Mesothelial cell of epicardium (in vitro differentiated cells): ENCODE results near the gene CRYGC. TPM values are rescaled to one million over a fixed set of nuclear protein-coding genes. Genes with fewer than 3 reads are reported as not detected.
"Not testable (repeated sequence)": the region's sequence is repeated elsewhere in the genome, so short reads cannot be mapped to it uniquely, and the experiment has no call there.

Experiments
- DNase-seq, 2 experiments: peaks; one replicate each; pipeline ENCODE4 v3.0.0; 2021; ENCODE audit warnings: low spot score in 2 of 2; ENCODE audit not compliant: unreplicated experiment in 2 of 2
- H3K27ac Mint-ChIP-seq: 2 replicates; pipeline ENCODE4 v1.8.0; 2021; ENCODE audit warnings: mixed read lengths
- H3K27me3 Mint-ChIP-seq: 2 replicates; pipeline ENCODE4 v1.8.0; 2021; ENCODE audit warnings: low read depth, mixed read lengths
- H3K36me3 Mint-ChIP-seq: 2 replicates; pipeline ENCODE4 v1.8.0; 2021; ENCODE audit warnings: mixed read lengths
- H3K4me1 Mint-ChIP-seq: 2 replicates; pipeline ENCODE4 v1.8.0; 2021; ENCODE audit warnings: mixed read lengths
- H3K4me3 Mint-ChIP-seq: 2 replicates; pipeline ENCODE4 v1.8.0; 2021; ENCODE audit warnings: mild to moderate bottlenecking, moderate library complexity, mixed read lengths
- H3K9me3 Mint-ChIP-seq: 2 replicates; pipeline ENCODE4 v1.8.0; 2021; ENCODE audit warnings: mixed read lengths
- CTCF ChIP-seq: fragments of 200-600 bp; sonication (generic); IDR thresholded peaks from one replicate; pipeline ENCODE4 v1.5.0; 2021; ENCODE audit warnings: antibody characterized with exemption; ENCODE audit not compliant: unreplicated experiment
- total RNA-seq: library from RNA; stranded (reverse); gene quantifications from 3 replicates; pipeline ENCODE4 v1.2.1, GENCODE V29; 2021

The CRYGC gene
- total RNA-seq, 1 donor from 2014 or later: not detected

- Mint-ChIP-seq H3K27ac (no peak overlapping the region), H3K27me3 (no peaks in the 10 kb centered on the region), H3K9me3 (no peaks in the 10 kb centered on the region), H3K36me3 (no peaks in the 10 kb centered on the region), H3K4me1 (peaks cover 4% of the 10 kb centered on the region), H3K4me3 (no peak overlapping the region)
- no peak for TF ChIP-seq CTCF
- no peak for DNase-seq
Measured at GRCh38 chr2:208103616-208104015, 26.0 kb downstream of the CRYGC start.

- H3K36me3 Mint-ChIP-seq: no peaks in the 10 kb centered on the region
- H3K27me3 Mint-ChIP-seq: no peaks in the 10 kb centered on the region
- TF ChIP-seq CTCF: no peak
- H3K4me1 Mint-ChIP-seq: peaks cover 4% of the 10 kb centered on the region
- DNase-seq: no peak
- H3K4me3 Mint-ChIP-seq: no peak overlapping the region
- H3K27ac Mint-ChIP-seq: no peak overlapping the region
- H3K9me3 Mint-ChIP-seq: no peaks in the 10 kb centered on the region
Measured at GRCh38 chr2:208101716-208102631, 27.7 kb downstream of the CRYGC start.

GRCh38 chr2:208099682-208100470 is 29.8 kb downstream of the CRYGC start:
- no peaks in the 10 kb centered on the region for H3K9me3 Mint-ChIP-seq
- no peak overlapping the region for H3K27ac Mint-ChIP-seq
- no peak for DNase-seq
- peaks cover 13% of the 10 kb centered on the region for H3K4me1 Mint-ChIP-seq
- H3K36me3 Mint-ChIP-seq: no peaks in the 10 kb centered on the region
- H3K27me3 Mint-ChIP-seq: no peaks in the 10 kb centered on the region
- TF ChIP-seq CTCF: no peak
- no peak overlapping the region for H3K4me3 Mint-ChIP-seq

- peaks cover 13% of the 10 kb centered on the region for H3K4me1 Mint-ChIP-seq
- H3K9me3 Mint-ChIP-seq, H3K27ac Mint-ChIP-seq, H3K4me3 Mint-ChIP-seq, DNase-seq, H3K27me3 Mint-ChIP-seq, H3K36me3 Mint-ChIP-seq: not testable (repeated sequence)
Measured at GRCh38 chr2:208098701-208099100, 30.9 kb downstream of the CRYGC start.

- Mint-ChIP-seq H3K36me3 (no peaks in the 10 kb centered on the region), H3K27ac (no peak overlapping the region), H3K27me3 (no peaks in the 10 kb centered on the region), H3K9me3 (no peaks in the 10 kb centered on the region), H3K4me1 (peaks cover 13% of the 10 kb centered on the region), H3K4me3 (no peak overlapping the region)
- no peak for TF ChIP-seq CTCF
- no peak for DNase-seq
Measured at GRCh38 chr2:208098267-208098666, 31.4 kb downstream of the CRYGC start.

GRCh38 chr2:208097801-208098200 is 31.8 kb downstream of the CRYGC start:
- Mint-ChIP-seq H3K27ac (no peak overlapping the region), H3K4me3 (no peak overlapping the region), H3K4me1 (peaks cover 17% of the 10 kb centered on the region), H3K9me3 (no peaks in the 10 kb centered on the region), H3K36me3 (no peaks in the 10 kb centered on the region), H3K27me3 (no peaks in the 10 kb centered on the region)
- no peak for TF ChIP-seq CTCF
- DNase-seq: no peak
